Vagina (tissue), 2 donors: ENCODE results near the gene KLHL22. TPM values are rescaled to one million over a fixed set of nuclear protein-coding genes. Genes with fewer than 3 reads are reported as not detected.

Source experiments
- DNase-seq, 2 donors: peaks; one replicate each; pipeline ENCODE4 v3.0.0-alpha.2; 2017; ENCODE audit errors: extremely low spot score in 2 of 2
- H3K27ac ChIP-seq: fragments of 200-600 bp; sonication (generic); one replicate; pipeline ENCODE4 v1.5.1; 2019
- H3K27me3 ChIP-seq: fragments of 200-600 bp; sonication (generic); one replicate; pipeline ENCODE4 v1.5.1; 2019
- H3K36me3 ChIP-seq, 2 donors: fragments of 200-600 bp; sonication (generic); one replicate each; pipeline ENCODE4 v1.5.1; 2017 to 2019
- H3K4me1 ChIP-seq: fragments of 200-600 bp; sonication (generic); one replicate; pipeline ENCODE4 v1.5.1; 2019
- H3K4me3 ChIP-seq, 2 donors: fragments of 200-600 bp; sonication (generic); 1 replicate in 1 of 2; 2 replicates in 1 of 2; pipeline ENCODE4 v1.5.1; 2016 to 2019
- H3K9me3 ChIP-seq: fragments of 200-600 bp; sonication (generic); one replicate; pipeline ENCODE4 v1.5.1; 2019
- CTCF ChIP-seq, 3 experiments: fragments of 450-650 bp in 2 of 3; fragments of 200-600 bp in 1 of 3; sonication (generic) in 1 of 3; IDR thresholded peaks; one replicate each; pipeline ENCODE4 v1.5.1; 2017 to 2019; ENCODE audit warnings: antibody characterized with exemption in 3 of 3, mild to moderate bottlenecking in 2 of 3, moderate library complexity in 2 of 3
- POLR2A ChIP-seq, 2 donors: fragments of 450-650 bp; IDR thresholded peaks; one replicate each; pipeline ENCODE4 v1.6.1; 2017; ENCODE audit warnings: antibody characterized with exemption in 2 of 2, mild to moderate bottlenecking in 2 of 2, moderate library complexity in 2 of 2
- POLR2AphosphoS5 ChIP-seq, 2 donors: sonication (generic); formaldehyde crosslinking; IDR thresholded peaks; one replicate each; pipeline ENCODE4 v1.9.0; 2017; ENCODE audit warnings: antibody characterized with exemption in 2 of 2, mild to moderate bottlenecking in 2 of 2, low read depth in 1 of 2; ENCODE audit not compliant: insufficient read depth in 1 of 2
- intact Hi-C: fragments of 100-400 bp; cut with DNase I; formaldehyde crosslinking; loops from one replicate; pipeline ENCODE4 v1.15.1; 2023
- total RNA-seq: library from RNA; depleted of rRNA; stranded (reverse); fragments of >200 nt; gene quantifications from one replicate; pipeline ENCODE4 v1.2.3, GENCODE V29; 2016

The KLHL22 gene
- total RNA-seq, 1 donor from 2014 or later: 20.1 TPM

GRCh38 chr22:20523086-20523983, 27.7 kb upstream of the KLHL22 start:
- TF ChIP-seq POLR2A (IDR thresholded peaks at IDR 0.05) (no peak), POLR2AphosphoS5 (IDR thresholded peaks at IDR 0.05; ENCODE audit: insufficient read depth in 1 of 2, low read depth in 1 of 2) (no peak), CTCF (IDR thresholded peaks at IDR 0.05) (no peak)
- H3K9me3 ChIP-seq: no peaks in the 10 kb centered on the region
- no peaks in the 10 kb centered on the region for H3K27me3 ChIP-seq
- peaks cover 64% of the 10 kb centered on the region for H3K4me1 ChIP-seq
- intact Hi-C loops: no loop called here
- H3K36me3 ChIP-seq: peaks cover 0 to 24% of the 10 kb centered on the region in 2 donors
- no peak overlapping the region for H3K27ac ChIP-seq
- H3K4me3 ChIP-seq: no peak overlapping the region
- no peak for DNase-seq

GRCh38 chr22:20522134-20523004, 26.8 kb upstream of the KLHL22 start:
- TF ChIP-seq POLR2AphosphoS5 (IDR thresholded peaks at IDR 0.05; ENCODE audit: insufficient read depth in 1 of 2, low read depth in 1 of 2): no peak
- TF ChIP-seq CTCF (IDR thresholded peaks at IDR 0.05): no peak
- TF ChIP-seq POLR2A (IDR thresholded peaks at IDR 0.05): no peak
- Histone ChIP-seq H3K27ac (no peak overlapping the region), H3K4me1 (peaks cover 74% of the 10 kb centered on the region), H3K9me3 (no peaks in the 10 kb centered on the region), H3K4me3 (no peak overlapping the region), H3K36me3 (peaks cover 0 to 21% of the 10 kb centered on the region in 2 donors), H3K27me3 (no peaks in the 10 kb centered on the region)
- intact Hi-C loops: no loop called here
- DNase-seq: no peak

- Histone ChIP-seq H3K27me3 (no peaks in the 10 kb centered on the region), H3K4me1 (peaks cover 77% of the 10 kb centered on the region), H3K36me3 (peaks cover 0 to 21% of the 10 kb centered on the region in 2 donors), H3K9me3 (no peaks in the 10 kb centered on the region), H3K27ac (peak overlapping the region; percentile 59), H3K4me3 (no peak overlapping the region)
- intact Hi-C loops: no loop called here
- TF ChIP-seq POLR2AphosphoS5 (IDR thresholded peaks at IDR 0.05; ENCODE audit: insufficient read depth in 1 of 2, low read depth in 1 of 2): no peak
- TF ChIP-seq CTCF (IDR thresholded peaks at IDR 0.05): no peak
- DNase-seq: no peak
Measured at GRCh38 chr22:20520093-20520511, 24.5 kb upstream of the KLHL22 start.

GRCh38 chr22:20519558-20519957, 24.0 kb upstream of the KLHL22 start:
- Histone ChIP-seq H3K4me3 (no peak overlapping the region), H3K4me1 (peaks cover 80% of the 10 kb centered on the region), H3K9me3 (no peaks in the 10 kb centered on the region), H3K27me3 (no peaks in the 10 kb centered on the region), H3K27ac (peak overlapping the region; percentile 59), H3K36me3 (peaks cover 0 to 21% of the 10 kb centered on the region in 2 donors)
- no peak for DNase-seq
- TF ChIP-seq POLR2A (IDR thresholded peaks at IDR 0.05) (no peak), CTCF (IDR thresholded peaks at IDR 0.05) (no peak), POLR2AphosphoS5 (IDR thresholded peaks at IDR 0.05; ENCODE audit: insufficient read depth in 1 of 2, low read depth in 1 of 2) (no peak)
- intact Hi-C loops: no loop called here
